H1 (cell line): ENCODE results near the gene TSPAN33. TPM values are rescaled to one million over a fixed set of nuclear protein-coding genes. Genes with fewer than 3 reads are reported as not detected.

Experiments
- ASH2L ChIP-seq: fragments of 200-600, 300-600 bp; sonication (generic); IDR thresholded peaks from one replicate; pipeline ENCODE4 v1.7.1; 2017; ENCODE audit warnings: low read length
- CHD2 ChIP-seq: IDR thresholded peaks from 2 replicates; pipeline ENCODE4 v1.6.1; 2012; ENCODE audit warnings: low read length, improper control_type of control experiment
- CTBP2 ChIP-seq: IDR thresholded peaks from 2 replicates; pipeline ENCODE4 v1.7.0; 2011; ENCODE audit warnings: borderline replicate concordance, mild to moderate bottlenecking, moderate library complexity, mixed read lengths, low read length; ENCODE audit not compliant: insufficient read depth, insufficient read length
- POU5F1 ChIP-seq: IDR thresholded peaks from 2 replicates; pipeline ENCODE4 v1.6.1; 2011; ENCODE audit warnings: low read depth, mild to moderate bottlenecking, low read length, moderate library complexity
- polyA plus RNA-seq, 7 experiments: library from polyadenylated mRNA; depleted of rRNA in 3 of 7; stranded (reverse) in 5 of 7; unstranded in 2 of 7; fragments of >200 nt in 5 of 7; fragments of 200-250 nt in 2 of 7; gene quantifications; 1 replicate in 5 of 7; 2 replicates in 1 of 7; 4 replicates in 1 of 7; pipeline versions ENCODE4 v1.2.1 to v1.2.3, GENCODE V29; 2011 to 2013; ENCODE audit warnings: missing spikeins in 2 of 7, mixed read lengths in 2 of 7
- total RNA-seq: library from RNA; stranded (reverse); fragmentation: NEBNext Ultra II Directional; extraction: Animal tissue kit (Norgen Biotek cat#: 25700); gene quantifications from 2 replicates; pipeline ENCODE4 v1.2.1, GENCODE V29; 2021

TSPAN33 gene
- total and polyA plus RNA-seq, 2 of the 8 experiments (the other 6 are each of a cell fraction or from before 2014, with no cell fraction given) = 42.8 to 47.1 TPM

GRCh38 chr7:129126314-129126713 lies 18.2 kb upstream of the TSPAN33 start (continued):
- TF ChIP-seq ASH2L = no peak
- no peak for TF ChIP-seq POU5F1
- no peak for TF ChIP-seq CTBP2
- TF ChIP-seq CHD2 = no peak
